ENCODE measurements around the gene DUSP2.
"Not testable (repeated sequence)": the region's sequence is repeated elsewhere in the genome, so short reads cannot be mapped to it uniquely, and the experiment has no call there.

DUSP2 gene

GRCh38 chr2:96163415-96163767, 18.2 kb upstream of the DUSP2 start:
- in situ Hi-C loops (cut with HindIII; ENCODE audit: low sequenced_read_pairs): no loop called here

DNA sequence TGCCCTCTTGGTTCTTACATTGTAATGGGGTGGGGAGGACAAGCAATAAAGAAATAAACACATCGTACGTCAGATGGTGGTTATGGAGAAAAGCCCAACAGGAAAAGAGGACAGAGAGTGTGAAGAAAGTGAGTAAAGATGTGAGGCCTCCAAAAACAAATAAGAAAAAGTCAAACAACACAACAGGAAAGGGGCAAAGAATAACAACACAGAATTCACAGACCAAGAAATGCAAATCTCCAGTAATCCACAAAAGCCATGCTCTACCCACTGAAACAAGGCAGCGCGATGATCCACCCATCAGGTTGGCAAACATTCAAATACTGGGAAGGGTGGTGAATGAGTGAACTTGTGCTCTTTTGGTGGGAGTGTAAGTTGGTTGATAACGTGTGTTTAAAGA, 16.7 kb upstream of the DUSP2 start:
- in situ Hi-C loops (cut with HindIII; ENCODE audit: low sequenced_read_pairs): no loop called here

GRCh38 chr2:96160366-96160765, 15.1 kb upstream of the DUSP2 start:
- in situ Hi-C loops (cut with HindIII; ENCODE audit: low sequenced_read_pairs): not testable (repeated sequence)

DNA sequence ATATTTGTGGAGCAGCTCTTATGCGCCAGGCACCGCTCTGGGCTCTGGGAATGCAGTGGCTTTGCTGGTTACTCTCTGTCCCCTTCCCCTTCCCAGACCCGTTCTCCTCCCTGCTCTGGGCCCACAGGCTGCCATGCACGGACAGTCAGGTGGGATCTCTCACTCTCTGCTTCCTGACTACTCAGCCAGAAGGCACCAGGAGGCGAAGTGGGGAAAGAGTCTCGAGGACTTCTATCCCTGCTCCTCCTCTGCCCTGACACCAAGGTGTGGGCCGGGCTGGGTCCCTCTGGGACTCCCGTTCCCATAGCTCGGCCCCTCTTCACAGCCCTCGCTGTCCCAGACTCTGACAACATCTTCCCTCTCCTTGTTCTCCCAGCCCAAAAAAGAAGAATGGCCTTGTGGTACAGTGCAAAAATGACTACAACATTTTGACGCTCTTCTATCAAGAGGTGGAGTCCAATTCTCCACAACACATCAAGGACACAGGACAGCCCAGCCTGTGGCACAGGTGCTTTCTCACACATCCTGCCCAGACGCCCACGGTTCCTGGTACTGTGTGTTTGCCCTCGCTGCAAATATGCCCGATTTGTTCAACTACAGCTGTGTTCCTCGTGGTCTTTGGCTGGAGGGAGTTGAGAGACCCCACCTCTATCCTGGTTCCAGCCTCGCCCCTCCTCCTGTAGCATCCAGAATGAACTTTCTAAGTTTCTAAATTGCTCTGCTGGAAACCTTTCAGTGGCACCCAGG, 14.0 kb upstream of the DUSP2 start:
- in situ Hi-C loops (cut with HindIII; ENCODE audit: low sequenced_read_pairs): no loop called here

GRCh38 chr2:96158554-96158940, 13.3 kb upstream of the DUSP2 start:
- in situ Hi-C loops (cut with HindIII; ENCODE audit: low sequenced_read_pairs): no loop called here

- in situ Hi-C loops (cut with HindIII; ENCODE audit: low sequenced_read_pairs): no loop called here
Measured at GRCh38 chr2:96157649-96158553, 12.7 kb upstream of the DUSP2 start.

DNA sequence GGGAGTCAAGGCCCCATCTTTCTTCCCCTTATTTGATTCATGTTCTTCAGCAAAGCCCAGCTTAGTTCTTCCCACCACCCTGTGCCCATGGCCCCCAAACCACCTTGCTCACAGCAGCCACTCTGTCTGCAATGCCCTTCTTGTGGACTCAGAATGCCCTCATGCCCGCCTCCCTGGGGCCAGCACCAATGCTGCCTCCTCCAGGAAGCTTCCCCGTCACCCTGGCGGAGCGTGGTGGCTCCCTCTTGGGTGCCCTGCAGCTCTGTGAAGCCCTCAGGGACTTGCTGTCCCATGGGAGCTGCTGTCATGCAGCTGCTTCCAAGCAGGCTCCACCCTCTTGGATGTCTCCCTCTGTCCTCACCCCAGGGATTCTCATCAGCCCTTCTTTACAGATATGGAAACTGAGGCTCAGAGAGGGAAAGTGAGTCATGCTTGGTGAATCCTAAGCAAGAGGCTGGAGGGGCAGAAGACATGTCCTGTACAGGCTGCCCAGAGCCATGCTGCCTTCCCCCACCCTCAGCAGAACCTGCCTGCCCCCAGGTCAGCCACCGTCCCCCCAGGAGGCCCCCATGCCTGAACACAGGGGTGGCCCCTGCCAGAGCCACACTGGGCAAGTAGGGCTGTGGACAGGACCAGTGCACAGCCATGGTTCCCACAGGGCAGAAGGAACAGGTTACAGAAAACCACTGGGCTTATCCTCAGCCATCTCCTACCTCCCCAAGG, 11.8 kb upstream of the DUSP2 start:
- in situ Hi-C loops (cut with HindIII; ENCODE audit: low sequenced_read_pairs): no loop called here

DNA sequence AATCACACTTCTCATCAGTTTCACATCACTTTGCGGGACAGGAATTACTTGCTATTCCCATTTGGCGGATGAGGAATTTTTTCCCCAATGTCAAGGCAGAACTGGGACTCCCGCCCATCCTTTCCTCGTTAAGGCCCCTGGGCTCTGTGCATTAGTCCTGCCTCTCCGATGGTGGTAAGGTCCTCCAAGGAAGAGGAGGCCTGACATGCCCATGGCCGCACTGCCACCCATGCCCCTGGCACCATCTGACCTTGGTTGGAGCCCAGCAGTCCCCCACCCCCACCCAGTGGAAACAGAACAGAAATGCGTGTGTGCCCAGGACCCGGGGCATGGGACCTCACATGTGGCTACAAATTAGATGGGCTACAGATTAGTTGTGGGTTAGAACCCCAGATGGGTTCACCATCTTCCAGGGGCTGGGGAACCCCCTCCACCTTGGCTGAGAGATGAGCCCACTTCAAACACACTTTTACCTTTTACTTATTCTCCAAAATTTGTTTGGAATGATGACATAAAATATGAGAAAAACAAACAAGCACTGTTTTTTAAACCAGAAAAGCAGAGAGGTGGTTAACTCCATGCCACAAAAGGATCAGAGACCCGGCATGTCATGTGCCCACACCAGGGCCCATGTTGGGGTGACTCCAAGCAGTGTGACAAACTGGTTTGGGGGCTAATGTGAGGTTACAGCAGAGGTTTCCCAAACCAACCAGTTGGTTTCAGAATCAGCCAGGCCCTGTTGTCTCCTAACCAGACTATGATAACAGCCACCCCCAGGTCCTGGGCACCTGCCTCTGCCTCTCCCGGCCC, 11.0 kb upstream of the DUSP2 start:
- in situ Hi-C loops (cut with HindIII; ENCODE audit: low sequenced_read_pairs): no loop called here

- in situ Hi-C loops (cut with HindIII; ENCODE audit: low sequenced_read_pairs): no loop called here
Measured at GRCh38 chr2:96154506-96155380, 9.5 kb upstream of the DUSP2 start.

DNA sequence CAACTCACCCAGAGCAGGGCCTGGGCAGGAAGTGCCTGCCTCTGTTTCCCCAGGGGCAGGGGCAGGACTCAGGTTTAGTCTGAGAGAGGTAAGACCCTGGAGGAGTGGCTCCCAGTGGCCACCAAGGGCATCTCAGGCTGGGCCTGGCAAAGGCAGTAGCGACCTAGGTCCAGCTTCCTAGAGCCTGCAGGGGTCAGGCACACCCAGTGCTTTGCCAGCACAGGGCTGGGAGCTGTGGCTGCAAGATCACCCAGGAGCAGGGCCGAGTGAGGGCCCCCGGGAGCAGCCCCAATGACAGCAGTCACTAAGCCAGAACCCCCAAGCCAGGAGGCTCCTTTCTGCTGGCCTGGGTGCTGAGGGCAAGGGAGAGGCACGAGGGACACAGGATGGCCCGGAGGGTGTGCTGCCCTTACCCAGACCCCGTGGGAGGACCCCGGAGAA, 8.8 kb upstream of the DUSP2 start:
- in situ Hi-C loops (cut with HindIII; ENCODE audit: low sequenced_read_pairs): no loop called here

DNA sequence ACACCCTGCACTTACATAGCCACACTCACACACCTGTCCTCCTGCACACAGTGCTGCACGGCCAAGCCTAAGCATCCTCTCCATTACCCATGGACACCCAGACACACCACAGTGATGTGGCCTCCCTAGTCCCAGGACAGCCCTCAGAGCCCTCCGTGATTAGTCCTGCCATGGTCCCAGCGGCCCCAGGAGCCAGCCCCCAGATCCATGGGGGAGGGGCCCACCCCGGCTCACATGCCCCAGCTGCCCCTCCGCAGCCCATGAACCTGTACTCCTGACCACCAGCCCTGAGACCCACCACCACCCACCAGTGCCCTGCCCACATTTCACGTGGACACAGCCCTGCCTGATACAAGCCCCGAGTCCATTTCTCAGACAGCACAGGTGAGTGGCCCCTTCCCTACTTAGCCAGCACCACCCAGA, 8.1 kb upstream of the DUSP2 start:
- in situ Hi-C loops (cut with HindIII; ENCODE audit: low sequenced_read_pairs): no loop called here

DNA sequence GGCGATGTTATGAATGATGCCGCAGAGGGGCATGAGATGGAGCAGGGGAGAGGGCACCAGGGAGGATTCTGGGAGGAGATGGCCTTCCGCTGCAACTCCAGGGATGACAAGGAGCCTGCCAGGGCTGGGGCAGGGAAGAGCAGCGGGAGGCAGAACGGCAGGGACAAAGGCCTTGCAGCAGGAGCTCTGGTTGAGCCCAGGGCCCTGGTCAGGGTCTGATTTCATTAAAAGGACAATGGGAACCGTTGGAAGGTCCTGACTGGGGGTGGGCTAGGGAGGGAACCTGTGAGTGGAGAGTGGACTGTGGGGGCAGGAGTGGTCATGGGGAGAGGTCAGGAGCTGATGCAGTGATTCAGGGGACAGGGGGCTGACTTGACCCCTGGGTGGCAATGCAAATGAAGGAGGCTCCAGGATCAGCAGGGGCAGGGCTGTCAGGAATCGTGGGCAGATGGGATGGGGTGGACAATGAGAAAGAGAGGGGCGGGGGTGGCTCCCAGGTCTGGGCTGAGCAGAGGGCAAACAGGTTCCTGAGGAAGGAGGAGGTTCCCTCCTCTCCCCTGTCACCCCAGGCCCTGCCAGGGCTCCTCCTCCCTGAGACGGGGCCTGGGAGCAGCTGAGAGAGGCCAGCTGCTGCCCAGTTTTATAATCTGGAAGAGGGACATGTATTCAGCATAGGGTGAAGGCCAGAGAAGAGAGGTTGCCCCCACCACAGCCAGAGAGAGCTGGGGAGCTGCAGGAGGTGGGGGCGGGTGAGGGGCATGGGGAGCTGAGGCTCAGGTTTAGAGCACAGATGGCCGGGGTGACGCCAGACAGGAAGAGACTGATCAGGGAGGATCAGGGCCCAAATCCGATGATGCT, 7.3 kb upstream of the DUSP2 start:
- in situ Hi-C loops (cut with HindIII; ENCODE audit: low sequenced_read_pairs): no loop called here

DNA sequence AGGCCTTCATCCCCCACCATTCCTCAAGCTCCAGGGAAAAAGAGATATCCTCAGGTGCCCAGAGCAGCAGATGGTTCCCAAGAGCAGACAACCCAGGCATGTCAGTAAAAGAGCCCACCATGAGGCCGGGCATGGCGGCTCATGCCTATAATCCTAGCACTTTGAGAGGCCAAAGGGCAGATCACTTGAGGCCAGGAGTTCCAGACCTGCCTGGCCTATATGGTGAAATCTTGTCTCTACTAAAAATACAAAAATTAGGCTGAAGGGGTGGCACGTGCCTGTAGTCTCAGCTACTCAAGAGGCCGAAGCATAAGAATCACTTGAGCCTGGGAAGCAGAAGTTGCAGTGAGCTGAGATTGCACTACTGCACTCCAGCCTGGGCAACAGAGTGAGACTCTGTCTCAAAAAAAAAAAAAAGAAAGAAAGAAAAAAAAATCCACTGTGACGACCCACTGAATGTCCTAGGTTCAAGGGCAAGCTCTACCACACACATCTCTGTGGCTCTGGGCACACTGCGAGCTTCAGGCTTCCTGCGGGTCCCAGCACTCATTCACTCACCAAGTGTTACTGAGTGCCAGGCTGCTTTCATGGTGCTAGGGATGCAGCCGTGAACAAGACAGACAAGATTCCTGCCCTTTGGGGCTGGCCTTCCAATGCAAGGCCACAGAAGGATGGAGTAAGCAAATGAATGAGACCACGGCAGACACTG, 6.5 kb upstream of the DUSP2 start:
- in situ Hi-C loops (cut with HindIII; ENCODE audit: low sequenced_read_pairs): no loop called here

- in situ Hi-C loops (cut with HindIII; ENCODE audit: low sequenced_read_pairs): no loop called here
Measured at GRCh38 chr2:96150791-96151594, 5.8 kb upstream of the DUSP2 start.

- in situ Hi-C loops (cut with HindIII; ENCODE audit: low sequenced_read_pairs): no loop called here
Measured at GRCh38 chr2:96150007-96150640, 4.9 kb upstream of the DUSP2 start.

DNA sequence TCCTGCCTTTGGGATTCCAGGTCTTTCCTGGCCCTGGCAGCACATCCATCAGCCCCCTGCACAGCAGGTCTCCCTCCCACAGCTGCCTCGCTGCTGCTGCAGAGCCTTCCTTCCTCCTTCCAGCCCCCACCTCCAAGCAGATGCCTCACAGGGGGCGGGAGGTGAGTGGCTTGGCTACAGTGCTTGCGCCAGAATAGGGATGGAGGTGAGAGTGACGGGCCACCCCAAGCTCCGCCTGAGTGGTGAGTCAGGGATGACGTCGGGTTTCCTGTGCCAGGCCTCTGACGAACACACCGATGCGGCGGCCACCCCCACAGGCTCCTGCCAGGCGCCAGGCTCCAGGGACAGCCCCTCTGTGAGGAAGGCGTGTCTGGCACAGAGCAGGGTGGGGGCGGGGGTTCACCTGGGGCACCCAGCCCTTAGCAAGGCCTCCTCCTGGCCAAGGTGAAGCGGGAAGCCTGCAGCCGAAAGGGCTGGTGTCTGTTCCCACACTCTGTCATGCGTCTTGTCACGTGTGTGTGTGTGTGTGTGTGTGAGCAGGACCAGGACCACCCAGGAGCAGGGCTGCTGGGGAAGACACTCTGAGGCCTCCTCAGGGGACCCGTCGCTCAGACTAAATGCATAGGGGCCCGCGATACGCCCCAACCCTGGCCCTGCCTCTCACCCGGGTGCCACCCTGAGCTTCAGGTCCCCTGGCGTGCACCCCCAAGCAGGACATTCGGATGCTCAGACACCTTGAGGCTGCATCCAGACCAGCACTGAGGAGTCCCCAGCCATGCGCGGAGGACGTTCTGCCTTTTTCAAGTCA, 3.4 kb upstream of the DUSP2 start:
- in situ Hi-C loops (cut with HindIII; ENCODE audit: low sequenced_read_pairs): no loop called here

Measured in DLD1 (cell line).